Liver (tissue), 3 donors: ENCODE results near the gene DCAF5.

Experiments
- EGR1 ChIP-seq, 2 donors: IDR thresholded peaks; 2 replicates each; pipeline ENCODE4 v1.6.1; 2016 to 2018; ENCODE audit warnings: antibody characterized with exemption in 2 of 2, low read depth in 2 of 2
- GABPA ChIP-seq, 2 donors: IDR thresholded peaks in 1 of 2; conservative IDR thresholded peaks in 1 of 2; 2 replicates each; pipeline ENCODE4 v1.6.1; 2016; ENCODE audit warnings: antibody characterized with exemption in 2 of 2, mild to moderate bottlenecking in 1 of 2, moderate library complexity in 1 of 2
- JUND ChIP-seq, 2 donors: IDR thresholded peaks; 2 replicates each; pipeline ENCODE4 v1.6.1; 2016; ENCODE audit warnings: antibody characterized with exemption in 2 of 2
- NR2F2 ChIP-seq: IDR thresholded peaks from 2 replicates; pipeline ENCODE4 v1.6.1; 2016; ENCODE audit warnings: antibody characterized with exemption
- RAD21 ChIP-seq, 2 donors: IDR thresholded peaks; 2 replicates each; pipeline ENCODE4 v1.6.1; 2016; ENCODE audit warnings: antibody characterized with exemption in 2 of 2, mild to moderate bottlenecking in 2 of 2
- SP1 ChIP-seq: IDR thresholded peaks from 2 replicates; pipeline ENCODE4 v1.6.1; 2018; ENCODE audit warnings: antibody characterized with exemption, mild to moderate bottlenecking
- TAF1 ChIP-seq: conservative IDR thresholded peaks from 2 replicates; pipeline ENCODE4 v1.6.1; 2016; ENCODE audit warnings: antibody characterized with exemption, mild to moderate bottlenecking
- YY1 ChIP-seq: IDR thresholded peaks from 2 replicates; pipeline ENCODE4 v1.6.1; 2016; ENCODE audit warnings: antibody characterized with exemption, mild to moderate bottlenecking
- TF ChIP-seq, protein P1 (sequence below): fragments of 150-350 bp; IDR thresholded peaks from 2 replicates; pipeline ENCODE4 v1.5.1; 2017; ENCODE audit warnings: improper control_type of control experiment, low read depth, low read length; ENCODE audit not compliant: missing input control
- TF ChIP-seq, protein P2 (sequence below): IDR thresholded peaks from 2 replicates; pipeline ENCODE4 v1.6.1; 2016; ENCODE audit warnings: antibody characterized with exemption
- donor health status: healthy.
- donor health status: healthy.

DNA sequence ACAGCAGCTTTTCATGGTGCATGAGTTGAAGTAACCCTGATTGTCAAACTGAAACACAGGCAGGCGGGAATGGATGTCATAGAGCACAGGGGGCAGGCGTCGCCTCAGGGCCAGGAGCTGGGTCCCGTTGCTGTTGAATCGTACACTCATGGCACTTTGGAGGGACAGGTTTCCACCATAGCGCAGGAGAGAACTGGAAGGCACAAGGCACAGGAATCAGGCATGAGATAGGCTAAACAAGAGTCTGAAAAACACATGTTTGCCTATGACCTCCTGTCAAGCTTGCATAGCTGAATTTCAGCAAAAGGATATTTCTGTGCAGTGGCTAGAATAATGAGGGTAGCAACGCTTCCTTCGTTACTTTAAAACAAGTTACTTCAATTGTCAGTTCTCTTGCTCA is 61.2 kb downstream of the DCAF5 start:
- TF ChIP-seq, protein P1, sequence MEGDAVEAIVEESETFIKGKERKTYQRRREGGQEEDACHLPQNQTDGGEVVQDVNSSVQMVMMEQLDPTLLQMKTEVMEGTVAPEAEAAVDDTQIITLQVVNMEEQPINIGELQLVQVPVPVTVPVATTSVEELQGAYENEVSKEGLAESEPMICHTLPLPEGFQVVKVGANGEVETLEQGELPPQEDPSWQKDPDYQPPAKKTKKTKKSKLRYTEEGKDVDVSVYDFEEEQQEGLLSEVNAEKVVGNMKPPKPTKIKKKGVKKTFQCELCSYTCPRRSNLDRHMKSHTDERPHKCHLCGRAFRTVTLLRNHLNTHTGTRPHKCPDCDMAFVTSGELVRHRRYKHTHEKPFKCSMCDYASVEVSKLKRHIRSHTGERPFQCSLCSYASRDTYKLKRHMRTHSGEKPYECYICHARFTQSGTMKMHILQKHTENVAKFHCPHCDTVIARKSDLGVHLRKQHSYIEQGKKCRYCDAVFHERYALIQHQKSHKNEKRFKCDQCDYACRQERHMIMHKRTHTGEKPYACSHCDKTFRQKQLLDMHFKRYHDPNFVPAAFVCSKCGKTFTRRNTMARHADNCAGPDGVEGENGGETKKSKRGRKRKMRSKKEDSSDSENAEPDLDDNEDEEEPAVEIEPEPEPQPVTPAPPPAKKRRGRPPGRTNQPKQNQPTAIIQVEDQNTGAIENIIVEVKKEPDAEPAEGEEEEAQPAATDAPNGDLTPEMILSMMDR = no peak
- TF ChIP-seq SP1 (no peak), EGR1 (IDR thresholded peaks at IDR 0.05; ENCODE audit: low read depth in 2 of 2) (no peak), JUND (IDR thresholded peaks at IDR 0.05) (no peak), TAF1 (no peak), GABPA (IDR thresholded peaks at IDR 0.05 in 1 of 2, conservative IDR thresholded peaks at IDR 0.05 in 1 of 2) (no peak), RAD21 (IDR thresholded peaks at IDR 0.05) (no peak), YY1 (no peak), NR2F2 (no peak)
- TF ChIP-seq, protein P2, sequence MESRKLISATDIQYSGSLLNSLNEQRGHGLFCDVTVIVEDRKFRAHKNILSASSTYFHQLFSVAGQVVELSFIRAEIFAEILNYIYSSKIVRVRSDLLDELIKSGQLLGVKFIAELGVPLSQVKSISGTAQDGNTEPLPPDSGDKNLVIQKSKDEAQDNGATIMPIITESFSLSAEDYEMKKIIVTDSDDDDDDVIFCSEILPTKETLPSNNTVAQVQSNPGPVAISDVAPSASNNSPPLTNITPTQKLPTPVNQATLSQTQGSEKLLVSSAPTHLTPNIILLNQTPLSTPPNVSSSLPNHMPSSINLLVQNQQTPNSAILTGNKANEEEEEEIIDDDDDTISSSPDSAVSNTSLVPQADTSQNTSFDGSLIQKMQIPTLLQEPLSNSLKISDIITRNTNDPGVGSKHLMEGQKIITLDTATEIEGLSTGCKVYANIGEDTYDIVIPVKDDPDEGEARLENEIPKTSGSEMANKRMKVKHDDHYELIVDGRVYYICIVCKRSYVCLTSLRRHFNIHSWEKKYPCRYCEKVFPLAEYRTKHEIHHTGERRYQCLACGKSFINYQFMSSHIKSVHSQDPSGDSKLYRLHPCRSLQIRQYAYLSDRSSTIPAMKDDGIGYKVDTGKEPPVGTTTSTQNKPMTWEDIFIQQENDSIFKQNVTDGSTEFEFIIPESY = no peak
